HepG2 (cell line): ENCODE measurements around the gene KISS1. TPM values are rescaled to one million over a fixed set of nuclear protein-coding genes. Genes with fewer than 3 reads are reported as not detected.

Experiments used
- CHD2 ChIP-seq: IDR thresholded peaks from 2 replicates; pipeline ENCODE4 v1.6.1; 2011; ENCODE audit warnings: low read depth, low read length, improper control_type of control experiment
- CHD4 ChIP-seq: fragments of 200-600 bp; sonication (generic); IDR thresholded peaks from 2 replicates; pipeline ENCODE4 v1.7.0; 2017; ENCODE audit warnings: mild to moderate bottlenecking, low read length, borderline replicate concordance
- ELF1 ChIP-seq: sonication (generic); formaldehyde crosslinking; IDR thresholded peaks from 2 replicates; pipeline ENCODE4 v1.4.0; 2020; ENCODE audit warnings: missing genetic modification reagents
- MAFG ChIP-seq: sonication (generic); formaldehyde crosslinking; IDR thresholded peaks from 2 replicates; pipeline ENCODE4 v1.5.1; 2020; ENCODE audit warnings: mild to moderate bottlenecking, missing genetic modification reagents
- MLX ChIP-seq: IDR thresholded peaks from 2 replicates; pipeline ENCODE4 v1.6.1; 2016
- NFYB ChIP-seq: sonication (generic); formaldehyde crosslinking; IDR thresholded peaks from 2 replicates; pipeline ENCODE4 v1.4.0; 2020; ENCODE audit warnings: missing genetic modification reagents
- PAWR ChIP-seq: sonication (generic); formaldehyde crosslinking; IDR thresholded peaks from 2 replicates; pipeline ENCODE4 v1.4.0; 2020; ENCODE audit warnings: missing genetic modification reagents, mild to moderate bottlenecking, borderline replicate concordance
- THYN1 ChIP-seq: sonication (generic); formaldehyde crosslinking; IDR thresholded peaks from 2 replicates; pipeline ENCODE4 v1.8.1; 2023; ENCODE audit warnings: low read depth, mild to moderate bottlenecking, moderate library complexity, missing genetic modification reagents, borderline replicate concordance
- ZNF12 ChIP-seq: sonication (generic); formaldehyde crosslinking; IDR thresholded peaks from 2 replicates; pipeline ENCODE4 v1.5.0; 2020; ENCODE audit warnings: missing genetic modification reagents
- ZNF18 ChIP-seq: sonication (generic); formaldehyde crosslinking; IDR thresholded peaks from 2 replicates; pipeline ENCODE4 v1.8.0; 2022; ENCODE audit warnings: mild to moderate bottlenecking, missing genetic modification reagents; ENCODE audit not compliant: insufficient replicate concordance
- ZNF230 ChIP-seq: sonication (generic); formaldehyde crosslinking; IDR thresholded peaks from 2 replicates; pipeline ENCODE4 v1.4.0; 2020; ENCODE audit warnings: mild to moderate bottlenecking, missing genetic modification reagents
- ZNF280D ChIP-seq: sonication (generic); formaldehyde crosslinking; IDR thresholded peaks from 2 replicates; pipeline ENCODE4 v1.5.1; 2020; ENCODE audit warnings: mild to moderate bottlenecking, missing genetic modification reagents
- ZNF354B ChIP-seq: sonication (generic); formaldehyde crosslinking; IDR thresholded peaks from 2 replicates; pipeline ENCODE4 v1.8.0; 2022; ENCODE audit warnings: mild to moderate bottlenecking, missing genetic modification reagents
- ZNF501 ChIP-seq: sonication (generic); formaldehyde crosslinking; IDR thresholded peaks from 2 replicates; pipeline ENCODE4 v1.5.1; 2020; ENCODE audit warnings: mild to moderate bottlenecking, moderate library complexity, missing genetic modification reagents
- ZNF674 ChIP-seq: sonication (generic); formaldehyde crosslinking; IDR thresholded peaks from 2 replicates; pipeline ENCODE4 v1.5.0; 2020; ENCODE audit warnings: low read depth, mild to moderate bottlenecking, missing genetic modification reagents
- ZNF770 ChIP-seq: sonication (generic); formaldehyde crosslinking; IDR thresholded peaks from 2 replicates; pipeline ENCODE4 v1.5.0; 2020; ENCODE audit warnings: mild to moderate bottlenecking, missing genetic modification reagents
- ZNF792 ChIP-seq: IDR thresholded peaks from 2 replicates; pipeline ENCODE4 v1.6.1; 2016
- ZXDC ChIP-seq: sonication (generic); formaldehyde crosslinking; IDR thresholded peaks from 2 replicates; pipeline ENCODE4 v1.5.0; 2020; ENCODE audit warnings: mild to moderate bottlenecking, missing genetic modification reagents
- polyA plus RNA-seq, 8 experiments: library from polyadenylated mRNA; depleted of rRNA in 3 of 8; stranded (reverse) in 7 of 8; unstranded in 1 of 8; fragments of >200 nt; fragmentation: Illumina TruSeq in 4 of 8; extraction: Trizol in 4 of 8; gene quantifications; 2 replicates each; pipeline versions ENCODE4 v1.2.1 to v1.2.3, GENCODE V29; 2011 to 2016; ENCODE audit warnings: low read depth in 4 of 8, missing spikeins in 1 of 8, mixed read lengths in 1 of 8; ENCODE audit not compliant: insufficient read depth in 1 of 8
- total RNA-seq, 5 experiments: library from RNA; depleted of rRNA; stranded (reverse); fragments of >200 nt; fragmentation: Illumina TruSeq; extraction: Trizol; gene quantifications; 2 replicates each; pipeline ENCODE4 v1.2.3, GENCODE V29; 2016; ENCODE audit warnings: low read depth in 1 of 5

Gene KISS1
- total and polyA plus RNA-seq, 2 of the 13 experiments (the other 11 are each of a cell fraction or from before 2014, with no cell fraction given), result 0.24 to 0.80 TPM

GRCh38 chr1:204213668-204214662 lies 17.7 kb upstream of the KISS1 start, which contains the start of gene GOLT1A (continued):
- TF ChIP-seq ZNF18 (CRISPR knock-in tag) (peak; percentile 72), PAWR (CRISPR knock-in tag) (no peak), ZNF770 (CRISPR knock-in tag) (no peak), ZNF501 (peak; percentile 96), ZNF230 (CRISPR knock-in tag) (peak; percentile 88), ZXDC (CRISPR knock-in tag) (no peak), ZNF12 (CRISPR knock-in tag) (no peak; the same call in 1 of the 2 replicates), THYN1 (0 out of 2 replicates have a peak, but pooled peaks have one; percentile 6), MAFG (CRISPR knock-in tag) (no peak), ZNF674 (CRISPR knock-in tag) (no peak), ZNF354B (CRISPR knock-in tag) (0 out of 2 replicates have a peak, but pooled peaks have one; percentile 22), NFYB (CRISPR knock-in tag) (no peak), ZNF792 (no peak; the same call in 1 of the 2 replicates), ELF1 (CRISPR knock-in tag) (peak; percentile 76; the same call in 1 of the 2 replicates), MLX (CRISPR knock-in tag) (0 out of 2 replicates have a peak, but pooled peaks have one; percentile 36), CHD2 (peak; percentile 92), CHD4 (peak; percentile 39; the same call in 1 of the 2 replicates), ZNF280D (peak; percentile 90)
